KBM-7 (cell line): ENCODE results near the gene RGCC.
A peak's percentile ranks its signal among the peaks of the same experiment; 100 is the strongest.

Experiments used
- DNase-seq: peaks from one replicate; pipeline ENCODE4 v3.0.0-alpha.2; 2015
- in situ Hi-C: fragments of 300-500 bp; cut with MboI; formaldehyde crosslinking; loops from 2 replicates; pipeline ENCODE4 v1.14.3; 2020; ENCODE audit warnings: low sequenced_read_pairs, low pct_unique_long_range_greater_than_20kb, mixed read lengths

Gene RGCC

DNA sequence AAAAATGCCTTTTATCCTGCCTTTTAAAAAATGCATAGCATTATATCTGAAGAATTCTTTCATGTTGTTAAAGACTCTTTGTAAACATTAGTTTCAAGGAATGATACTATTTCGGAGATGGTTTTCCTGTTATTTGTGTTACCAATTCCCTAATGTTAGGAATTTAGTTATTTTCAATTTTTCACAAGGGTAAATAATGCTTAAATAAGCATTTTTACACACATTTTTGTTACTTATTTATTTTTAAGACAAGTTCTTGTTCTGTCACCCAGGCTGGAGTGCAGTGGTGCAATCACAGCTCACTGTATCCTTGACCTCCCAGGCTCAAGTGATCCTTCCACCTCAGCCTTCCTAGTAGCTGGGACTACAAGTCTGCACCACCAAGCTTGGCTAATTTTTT is 49.0 kb downstream of the RGCC start:
- no peak for DNase-seq
- in situ Hi-C loops, result no loop called here

DNA sequence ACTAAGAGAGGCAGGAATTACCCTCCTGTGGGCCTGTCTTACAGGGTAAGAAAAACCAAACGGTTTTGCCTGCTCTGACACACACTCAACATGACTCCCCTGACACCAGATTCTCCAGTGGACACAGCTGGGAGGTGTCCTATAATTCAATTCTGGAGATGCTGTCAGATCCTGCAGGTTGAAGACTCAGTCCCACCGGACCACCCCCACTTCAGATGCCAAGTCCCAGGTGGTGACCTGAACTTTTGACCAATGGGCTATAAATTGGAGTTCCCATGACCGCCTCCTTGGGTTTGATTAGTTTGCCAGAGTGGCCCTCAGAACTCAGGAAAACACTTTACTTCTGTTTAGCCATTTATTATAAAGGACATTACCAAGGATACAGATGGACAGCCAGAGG is 52.6 kb downstream of the RGCC start:
- in situ Hi-C loops, result no loop called here

DNA sequence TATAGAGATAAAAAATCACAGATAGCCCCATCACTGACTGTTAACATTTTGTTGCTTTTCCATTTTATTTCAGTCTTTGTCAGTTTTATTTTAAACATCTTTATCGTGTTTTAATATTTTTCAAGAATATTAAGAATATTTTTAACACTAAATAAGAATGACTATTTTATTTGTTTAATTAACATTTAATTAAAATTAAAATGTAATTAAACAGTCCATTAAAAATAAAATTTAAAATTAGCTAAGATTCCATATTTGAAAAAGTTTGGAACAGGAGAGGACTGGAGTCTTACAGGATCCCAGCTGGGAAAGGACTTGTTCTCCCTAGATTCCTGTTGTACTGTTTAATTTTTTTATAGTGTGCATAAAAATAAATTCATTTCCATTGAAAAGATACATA is 54.5 kb downstream of the RGCC start:
- in situ Hi-C loops, result no loop called here
- no peak for DNase-seq

More for the DNA sequence above, 52.6 kb downstream of the RGCC start:
- DNase-seq, result no peak

DNA sequence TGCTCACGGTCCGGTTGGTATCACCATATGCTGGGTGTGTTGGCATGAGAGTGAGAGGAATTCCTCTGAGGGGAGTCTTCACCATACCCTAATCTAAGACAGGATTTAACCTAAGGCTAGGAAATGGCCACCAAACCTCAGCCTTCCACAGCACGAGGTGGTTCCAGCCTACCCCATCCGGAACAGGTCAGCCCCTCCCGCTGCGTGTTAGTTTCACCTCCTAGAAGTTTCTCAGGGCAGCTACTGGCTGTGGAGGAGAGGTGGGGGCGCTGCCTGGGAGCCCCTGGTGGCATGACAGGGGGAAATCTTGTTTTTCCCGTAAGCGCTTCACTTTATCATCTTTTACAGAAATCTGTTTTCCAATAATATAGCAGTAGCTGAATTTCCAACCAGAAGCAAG is 55.1 kb downstream of the RGCC start:
- DNase-seq, result no peak
- in situ Hi-C loops, result no loop called here

DNA sequence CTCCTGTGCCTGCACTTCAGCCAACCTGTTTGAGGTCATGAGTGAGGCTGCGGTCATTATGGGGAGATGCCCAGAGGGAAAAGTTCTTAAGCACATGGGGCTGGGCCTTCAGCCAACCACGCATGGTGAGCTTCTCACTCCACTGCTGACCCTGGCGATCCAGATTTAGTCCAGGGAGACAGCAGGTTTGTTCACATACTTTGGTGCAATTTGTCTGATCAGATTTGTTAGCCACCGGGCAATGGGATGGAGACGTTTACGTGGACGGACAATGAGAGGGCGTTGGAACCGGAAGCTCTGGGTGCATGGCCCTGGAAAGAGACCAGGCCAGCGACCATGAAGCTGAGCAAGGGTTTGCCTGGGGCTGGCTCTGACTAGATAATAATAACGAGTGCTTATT is 56.2 kb downstream of the RGCC start:
- in situ Hi-C loops, result no loop called here
- no peak for DNase-seq

DNA sequence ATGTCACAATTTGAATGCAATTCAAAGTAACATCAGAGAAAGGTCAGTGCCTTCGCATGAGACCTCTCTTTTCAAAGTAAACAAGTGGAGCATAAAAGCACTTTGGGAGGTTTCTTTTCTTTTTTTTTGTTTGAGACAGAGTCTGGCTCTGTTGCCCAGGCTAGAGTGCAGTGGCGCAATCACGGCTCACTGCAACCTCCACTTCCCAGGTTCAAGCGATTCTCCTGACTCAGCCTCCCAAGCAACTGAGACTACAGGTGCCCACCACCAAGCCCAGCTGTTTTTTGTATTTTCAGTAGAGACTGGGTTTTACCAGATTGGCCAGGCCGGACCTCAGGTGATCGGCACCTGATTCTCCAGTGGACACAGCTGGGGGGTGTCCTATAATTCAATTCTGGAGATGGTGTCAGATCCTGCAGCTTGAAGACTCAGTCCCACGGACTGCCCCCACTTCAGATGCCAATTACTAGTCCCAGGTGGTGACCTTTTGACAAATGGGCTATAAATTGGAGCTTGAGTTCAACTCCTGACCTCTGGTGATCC is 57.6 kb downstream of the RGCC start:
- no peak for DNase-seq
- in situ Hi-C loops, result no loop called here

DNA sequence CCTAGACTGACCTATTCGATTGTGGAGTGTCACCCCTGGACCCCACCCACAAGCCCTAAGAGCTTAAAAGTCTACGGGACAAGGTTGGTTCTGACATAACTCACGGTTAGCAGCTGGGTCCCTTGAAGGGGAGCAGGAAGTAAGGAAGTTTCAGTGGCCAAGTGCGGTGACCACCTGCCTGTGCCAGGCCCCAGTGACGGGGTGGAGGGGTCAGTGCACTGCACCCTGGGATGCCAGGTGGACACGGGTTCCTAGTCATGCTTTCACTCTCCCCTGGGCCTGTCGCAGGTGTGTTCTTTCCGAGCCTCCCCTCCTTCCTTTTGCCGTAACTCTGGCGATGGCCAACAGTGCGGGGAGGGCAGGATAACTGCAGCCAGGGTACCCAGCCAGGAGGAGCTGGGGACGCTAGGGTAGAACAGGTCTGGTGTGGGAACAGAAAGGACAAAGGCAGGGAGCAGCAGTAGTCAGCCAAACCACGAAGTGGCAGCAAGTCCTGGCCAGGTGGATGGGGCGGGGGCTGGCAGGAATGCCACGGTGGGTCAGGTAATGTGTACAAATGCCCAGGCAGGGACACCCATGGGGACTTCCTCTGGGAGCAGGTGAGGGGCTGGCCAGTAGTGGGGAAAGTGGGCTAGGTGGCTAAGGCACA is 58.3 kb downstream of the RGCC start:
- in situ Hi-C loops, result no loop called here
- no peak for DNase-seq

DNA sequence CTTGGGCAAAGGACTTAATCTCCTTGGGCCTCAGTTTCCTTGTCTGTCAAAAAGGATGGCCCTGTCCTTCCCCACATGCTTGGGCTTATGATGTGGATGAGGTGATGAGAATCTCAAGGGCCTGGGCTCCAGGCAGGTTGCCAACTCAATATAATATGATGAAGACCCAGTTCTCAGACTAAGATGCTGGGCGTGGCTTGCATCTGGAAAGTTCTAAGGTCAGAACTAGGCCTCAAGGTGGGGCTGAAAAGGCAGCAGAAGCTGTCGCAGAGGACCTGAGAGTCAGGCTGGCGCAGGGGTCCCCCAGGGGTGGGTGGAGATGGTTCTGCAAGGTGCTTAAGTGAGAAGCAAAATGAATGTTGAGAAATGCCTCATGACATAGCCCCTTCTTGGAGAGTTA is 58.8 kb downstream of the RGCC start:
- in situ Hi-C loops, result no loop called here
- no peak for DNase-seq

DNA sequence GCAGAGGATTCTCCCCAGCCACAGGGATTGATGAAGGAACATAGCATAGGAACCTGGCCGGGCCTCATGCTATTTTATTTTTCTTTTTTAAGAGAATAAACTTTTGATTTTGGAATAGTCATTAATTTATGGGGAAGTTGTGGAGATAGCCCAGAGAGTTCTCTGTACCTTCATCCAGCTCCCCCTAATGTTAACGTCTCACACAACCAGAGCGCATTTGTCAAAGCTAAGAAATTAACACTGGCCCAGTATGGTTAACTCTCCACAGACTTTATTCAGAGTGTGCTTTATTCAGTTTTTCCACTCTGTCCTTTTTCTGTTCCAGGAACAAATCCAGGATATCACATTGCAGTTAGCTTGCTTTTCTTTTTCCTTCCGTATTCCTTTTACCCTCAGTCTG is 59.4 kb downstream of the RGCC start:
- DNase-seq, result no peak
- in situ Hi-C loops, result no loop called here

DNA sequence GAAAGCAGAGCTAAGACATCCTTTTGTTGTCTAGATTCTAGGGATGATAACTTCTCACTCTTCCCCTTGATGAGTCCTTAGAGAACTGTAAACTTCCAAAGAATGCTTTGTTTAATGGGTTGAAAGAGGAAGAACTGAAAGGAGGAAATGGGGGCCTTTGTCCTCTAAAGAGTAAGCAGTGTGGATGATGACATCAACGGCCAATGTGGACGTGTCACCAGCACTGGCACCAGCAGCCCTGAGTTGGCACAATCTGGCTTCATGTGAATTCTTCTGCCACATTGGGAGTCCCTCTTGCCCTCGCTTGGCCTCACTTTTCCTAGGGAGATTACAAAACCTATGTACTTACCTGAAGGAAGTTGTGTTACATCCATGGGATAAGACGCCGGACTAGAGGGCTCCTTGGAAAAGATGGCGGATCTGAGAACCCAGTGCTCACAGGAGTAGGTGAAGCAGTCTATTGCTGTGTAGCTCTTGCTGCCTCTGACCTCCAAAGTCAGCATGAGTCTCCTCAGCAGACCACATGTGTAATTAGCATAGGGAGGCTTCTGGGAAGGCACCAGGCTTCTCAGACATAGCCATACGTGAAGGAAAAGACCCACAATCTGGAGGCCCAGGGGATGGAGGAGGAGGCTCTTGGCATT is 62.8 kb downstream of the RGCC start:
- peak; percentile 53 for DNase-seq
- in situ Hi-C loops, result no loop called here
